GM23338 (cell line): ENCODE results near the gene ENTPD3. TPM values are rescaled to one million over a fixed set of nuclear protein-coding genes. Genes with fewer than 3 reads are reported as not detected.

Experiments used
- ATAC-seq: fragments of 200-7000 bp; cut with Tn5 transposase; 3 replicates; pipeline ENCODE4 v1.9.1; 2020
- DNase-seq: peaks from one replicate; pipeline ENCODE4 v3.0.0-alpha.2; 2015; ENCODE audit warnings: low spot score
- H2AFZ ChIP-seq: fragments of 200-600 bp; sonication (generic); 2 replicates; pipeline ENCODE4 v1.8.0; 2016; ENCODE audit warnings: antibody characterized with exemption, mild to moderate bottlenecking, moderate library complexity
- H3F3A ChIP-seq: fragments of 200-600 bp; sonication (generic); replicated peaks from 2 replicates; pipeline ENCODE4 v1.8.0; 2017; ENCODE audit warnings: antibody characterized with exemption, mixed run types, low read depth
- H3K27ac ChIP-seq: fragments of 200-600 bp; sonication (generic); 2 replicates; pipeline ENCODE4 v1.6.1; 2016; ENCODE audit warnings: low read depth
- H3K27me3 ChIP-seq: fragments of 200-600 bp; sonication (generic); 2 replicates; pipeline ENCODE4 v1.8.0; 2016; ENCODE audit warnings: mild to moderate bottlenecking, mixed run types, moderate library complexity; ENCODE audit not compliant: insufficient read depth
- H3K36me3 ChIP-seq: fragments of 200-600 bp; sonication (generic); 2 replicates; pipeline ENCODE4 v1.8.0; 2016; ENCODE audit warnings: mild to moderate bottlenecking; ENCODE audit not compliant: insufficient read depth
- H3K4me1 ChIP-seq: fragments of 200-600 bp; sonication (generic); 2 replicates; pipeline ENCODE4 v1.8.0; 2016; ENCODE audit warnings: mild to moderate bottlenecking, moderate library complexity; ENCODE audit not compliant: insufficient read depth
- H3K4me2 ChIP-seq: fragments of 200-600 bp; sonication (generic); 2 replicates; pipeline ENCODE4 v1.7.1; 2017; ENCODE audit warnings: mixed run types
- H3K4me3 ChIP-seq: fragments of 200-600 bp; sonication (generic); 2 replicates; pipeline ENCODE4 v1.6.1; 2016; ENCODE audit warnings: mixed run types
- H3K79me2 ChIP-seq: fragments of 200-600 bp; sonication (generic); replicated peaks from 2 replicates; pipeline ENCODE4 v1.8.0; 2017; ENCODE audit warnings: mild to moderate bottlenecking; ENCODE audit not compliant: insufficient read depth
- H3K9me2 ChIP-seq: fragments of 200-600 bp; sonication (generic); 2 replicates; pipeline ENCODE4 v1.8.0; 2017; ENCODE audit not compliant: insufficient read depth
- H4K20me1 ChIP-seq: fragments of 200-600 bp; sonication (generic); replicated peaks from 2 replicates; pipeline ENCODE4 v1.8.0; 2017; ENCODE audit warnings: mild to moderate bottlenecking; ENCODE audit not compliant: insufficient read depth
- H3K27ac Mint-ChIP-seq: 2 replicates; pipeline ENCODE4 v1.8.0; 2020; ENCODE audit warnings: inconsistent platforms, mild to moderate bottlenecking, moderate library complexity, mixed read lengths
- H3K27me3 Mint-ChIP-seq: 3 replicates; pipeline ENCODE4 v1.8.0; 2022; ENCODE audit warnings: low read depth, mild to moderate bottlenecking, moderate library complexity, mixed read lengths, inconsistent platforms; ENCODE audit not compliant: insufficient read depth, poor library complexity
- H3K36me3 Mint-ChIP-seq: 3 replicates; pipeline ENCODE4 v1.8.0; 2021; ENCODE audit warnings: low read depth, mild to moderate bottlenecking, inconsistent platforms, moderate library complexity, mixed read lengths
- H3K4me1 Mint-ChIP-seq: 3 replicates; pipeline ENCODE4 v1.8.0; 2020; ENCODE audit warnings: mild to moderate bottlenecking, inconsistent platforms, mixed read lengths
- H3K4me3 Mint-ChIP-seq: 3 replicates; pipeline ENCODE4 v1.8.0; 2021; ENCODE audit warnings: moderate library complexity, mild to moderate bottlenecking, inconsistent platforms, mixed read lengths
- H3K9me3 Mint-ChIP-seq: 3 replicates; pipeline ENCODE4 v1.8.0; 2020; ENCODE audit warnings: moderate library complexity, mild to moderate bottlenecking, inconsistent platforms, mixed read lengths
- CREB1 ChIP-seq: fragments of 250-450 bp; sonication (Bioruptor Pico); IDR thresholded peaks from 2 replicates; pipeline ENCODE4 v1.5.0; 2020; ENCODE audit warnings: low read depth, mild to moderate bottlenecking, moderate library complexity
- EZH2 ChIP-seq: fragments of 200-600 bp; sonication (generic); IDR thresholded peaks from one replicate; pipeline ENCODE4 v1.8.0; 2017; ENCODE audit warnings: antibody characterized with exemption, mild to moderate bottlenecking, low read depth; ENCODE audit not compliant: unreplicated experiment
- EZH2phosphoT487 ChIP-seq: fragments of 200-600 bp; sonication (generic); IDR thresholded peaks from one replicate; pipeline ENCODE4 v1.8.1; 2018; ENCODE audit warnings: antibody characterized with exemption; ENCODE audit not compliant: unreplicated experiment
- JUNB ChIP-seq: IDR thresholded peaks from one replicate; pipeline ENCODE4 v1.6.1; 2016; ENCODE audit warnings: antibody characterized with exemption; ENCODE audit not compliant: unreplicated experiment
- NANOG ChIP-seq: IDR thresholded peaks from 2 replicates; pipeline ENCODE4 v1.6.1; 2016; ENCODE audit warnings: antibody characterized with exemption, borderline replicate concordance
- POLR2AphosphoS5 ChIP-seq: IDR thresholded peaks from 2 replicates; pipeline ENCODE4 v1.6.1; 2016; ENCODE audit warnings: antibody characterized with exemption, low read depth
- STAT1 ChIP-seq: IDR thresholded peaks from one replicate; pipeline ENCODE4 v1.6.1; 2016; ENCODE audit warnings: antibody characterized with exemption; ENCODE audit not compliant: unreplicated experiment
- ZNF114 ChIP-seq: fragments of 250-450 bp; sonication (Bioruptor Pico); IDR thresholded peaks from 2 replicates; pipeline ENCODE4 v1.5.0; 2020; ENCODE audit warnings: mild to moderate bottlenecking, moderate library complexity
- ZNF331 ChIP-seq: fragments of 250-450 bp; sonication (Bioruptor Pico); IDR thresholded peaks from 2 replicates; pipeline ENCODE4 v1.5.0; 2020; ENCODE audit warnings: low read depth, mild to moderate bottlenecking, moderate library complexity
- polyA plus RNA-seq: library from polyadenylated mRNA; unstranded; fragments of >200 nt; fragmentation: Nextera tagmentation; extraction: Ambion mirVana; gene quantifications from 2 replicates; pipeline ENCODE4 v1.2.1, GENCODE V29; 2016
- total RNA-seq: library from RNA; depleted of rRNA; stranded (reverse); fragments of >200 nt; shearing (Covaris generic); gene quantifications from 2 replicates; pipeline ENCODE4 v1.2.3, GENCODE V29; 2014
- TF ChIP-seq, protein P1 (sequence below): IDR thresholded peaks from 2 replicates; pipeline ENCODE4 v1.6.1; 2016; ENCODE audit warnings: antibody characterized with exemption
- TF ChIP-seq, protein P2 (sequence below): fragments of 250-450 bp; sonication (Bioruptor Pico); IDR thresholded peaks from 2 replicates; pipeline ENCODE4 v1.5.0; 2020; ENCODE audit warnings: mild to moderate bottlenecking, moderate library complexity
- TF ChIP-seq, protein P3 (sequence below), 2 experiments: fragments of 200-600 bp in 1 of 2; sonication (generic) in 1 of 2; conservative IDR thresholded peaks; 2 replicates each; pipeline versions ENCODE4 v1.5.1 to v1.6.1; 2016 to 2017; ENCODE audit warnings: antibody characterized with exemption in 2 of 2, low read depth in 2 of 2, mild to moderate bottlenecking in 2 of 2, moderate library complexity in 1 of 2

ENTPD3 gene
- total and polyA plus RNA-seq, 2 experiments from 2014 or later = 0.32 to 0.63 TPM

DNA sequence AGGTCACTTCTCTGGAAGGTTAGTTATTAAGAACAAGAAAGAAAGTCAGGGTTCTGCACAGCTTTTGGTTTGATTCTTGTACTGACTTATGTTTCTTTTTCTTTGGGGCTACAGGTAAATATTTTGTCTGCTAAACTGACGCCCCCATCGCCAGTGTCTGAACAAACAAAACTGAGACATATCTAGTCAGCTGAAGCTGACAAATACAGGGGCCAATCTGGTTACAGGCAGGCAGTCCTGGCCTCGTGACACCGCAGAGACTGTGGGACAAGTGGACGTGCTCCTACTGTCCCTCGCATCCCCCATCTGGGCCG is 65.5 kb downstream of the ENTPD3 start (continued):
- TF ChIP-seq EZH2phosphoT487 = no peak
- TF ChIP-seq, protein P1, sequence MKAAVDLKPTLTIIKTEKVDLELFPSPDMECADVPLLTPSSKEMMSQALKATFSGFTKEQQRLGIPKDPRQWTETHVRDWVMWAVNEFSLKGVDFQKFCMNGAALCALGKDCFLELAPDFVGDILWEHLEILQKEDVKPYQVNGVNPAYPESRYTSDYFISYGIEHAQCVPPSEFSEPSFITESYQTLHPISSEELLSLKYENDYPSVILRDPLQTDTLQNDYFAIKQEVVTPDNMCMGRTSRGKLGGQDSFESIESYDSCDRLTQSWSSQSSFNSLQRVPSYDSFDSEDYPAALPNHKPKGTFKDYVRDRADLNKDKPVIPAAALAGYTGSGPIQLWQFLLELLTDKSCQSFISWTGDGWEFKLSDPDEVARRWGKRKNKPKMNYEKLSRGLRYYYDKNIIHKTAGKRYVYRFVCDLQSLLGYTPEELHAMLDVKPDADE = no peak

DNA sequence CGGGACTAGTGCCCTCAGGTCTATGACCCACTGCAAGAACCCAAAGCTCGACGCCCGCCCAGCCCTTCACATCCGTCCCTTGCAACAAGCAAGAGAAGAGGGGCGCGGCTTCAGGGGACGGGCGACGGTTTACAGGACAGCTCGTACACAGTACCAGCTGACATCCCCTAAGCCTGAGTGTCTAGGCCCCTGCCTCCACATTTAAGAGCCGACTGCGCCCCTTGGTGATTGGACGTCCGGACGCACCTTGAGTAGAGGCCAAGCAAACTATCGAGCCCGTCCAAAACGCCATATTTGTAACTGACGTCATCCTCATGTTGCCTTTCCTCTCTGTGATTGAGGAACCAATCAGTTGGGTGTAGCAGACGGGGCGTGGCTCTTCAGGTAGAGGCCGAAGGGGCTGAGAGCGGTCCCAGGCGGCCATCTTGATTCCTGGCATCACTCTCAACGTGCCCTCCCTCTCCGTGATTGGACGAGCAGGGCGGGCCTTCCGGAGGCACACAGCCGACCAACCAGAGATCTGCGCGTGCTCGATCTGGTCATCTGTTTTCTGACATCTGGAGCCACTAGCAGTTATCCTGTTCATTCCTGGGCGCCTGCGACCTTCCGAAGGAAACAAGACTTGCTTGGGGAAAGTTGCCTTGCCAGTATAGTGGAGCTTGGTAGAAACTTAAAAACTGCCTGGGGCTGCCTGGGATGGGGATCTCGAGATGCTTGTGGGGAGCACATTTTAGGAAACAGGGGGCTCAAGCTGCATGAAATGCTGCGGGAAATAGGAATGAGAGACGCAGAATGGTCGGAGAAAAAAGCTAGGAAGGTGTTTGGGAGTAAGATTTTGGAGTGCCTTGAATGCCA is 66.1 kb downstream of the ENTPD3 start:
- TF ChIP-seq, protein P2, sequence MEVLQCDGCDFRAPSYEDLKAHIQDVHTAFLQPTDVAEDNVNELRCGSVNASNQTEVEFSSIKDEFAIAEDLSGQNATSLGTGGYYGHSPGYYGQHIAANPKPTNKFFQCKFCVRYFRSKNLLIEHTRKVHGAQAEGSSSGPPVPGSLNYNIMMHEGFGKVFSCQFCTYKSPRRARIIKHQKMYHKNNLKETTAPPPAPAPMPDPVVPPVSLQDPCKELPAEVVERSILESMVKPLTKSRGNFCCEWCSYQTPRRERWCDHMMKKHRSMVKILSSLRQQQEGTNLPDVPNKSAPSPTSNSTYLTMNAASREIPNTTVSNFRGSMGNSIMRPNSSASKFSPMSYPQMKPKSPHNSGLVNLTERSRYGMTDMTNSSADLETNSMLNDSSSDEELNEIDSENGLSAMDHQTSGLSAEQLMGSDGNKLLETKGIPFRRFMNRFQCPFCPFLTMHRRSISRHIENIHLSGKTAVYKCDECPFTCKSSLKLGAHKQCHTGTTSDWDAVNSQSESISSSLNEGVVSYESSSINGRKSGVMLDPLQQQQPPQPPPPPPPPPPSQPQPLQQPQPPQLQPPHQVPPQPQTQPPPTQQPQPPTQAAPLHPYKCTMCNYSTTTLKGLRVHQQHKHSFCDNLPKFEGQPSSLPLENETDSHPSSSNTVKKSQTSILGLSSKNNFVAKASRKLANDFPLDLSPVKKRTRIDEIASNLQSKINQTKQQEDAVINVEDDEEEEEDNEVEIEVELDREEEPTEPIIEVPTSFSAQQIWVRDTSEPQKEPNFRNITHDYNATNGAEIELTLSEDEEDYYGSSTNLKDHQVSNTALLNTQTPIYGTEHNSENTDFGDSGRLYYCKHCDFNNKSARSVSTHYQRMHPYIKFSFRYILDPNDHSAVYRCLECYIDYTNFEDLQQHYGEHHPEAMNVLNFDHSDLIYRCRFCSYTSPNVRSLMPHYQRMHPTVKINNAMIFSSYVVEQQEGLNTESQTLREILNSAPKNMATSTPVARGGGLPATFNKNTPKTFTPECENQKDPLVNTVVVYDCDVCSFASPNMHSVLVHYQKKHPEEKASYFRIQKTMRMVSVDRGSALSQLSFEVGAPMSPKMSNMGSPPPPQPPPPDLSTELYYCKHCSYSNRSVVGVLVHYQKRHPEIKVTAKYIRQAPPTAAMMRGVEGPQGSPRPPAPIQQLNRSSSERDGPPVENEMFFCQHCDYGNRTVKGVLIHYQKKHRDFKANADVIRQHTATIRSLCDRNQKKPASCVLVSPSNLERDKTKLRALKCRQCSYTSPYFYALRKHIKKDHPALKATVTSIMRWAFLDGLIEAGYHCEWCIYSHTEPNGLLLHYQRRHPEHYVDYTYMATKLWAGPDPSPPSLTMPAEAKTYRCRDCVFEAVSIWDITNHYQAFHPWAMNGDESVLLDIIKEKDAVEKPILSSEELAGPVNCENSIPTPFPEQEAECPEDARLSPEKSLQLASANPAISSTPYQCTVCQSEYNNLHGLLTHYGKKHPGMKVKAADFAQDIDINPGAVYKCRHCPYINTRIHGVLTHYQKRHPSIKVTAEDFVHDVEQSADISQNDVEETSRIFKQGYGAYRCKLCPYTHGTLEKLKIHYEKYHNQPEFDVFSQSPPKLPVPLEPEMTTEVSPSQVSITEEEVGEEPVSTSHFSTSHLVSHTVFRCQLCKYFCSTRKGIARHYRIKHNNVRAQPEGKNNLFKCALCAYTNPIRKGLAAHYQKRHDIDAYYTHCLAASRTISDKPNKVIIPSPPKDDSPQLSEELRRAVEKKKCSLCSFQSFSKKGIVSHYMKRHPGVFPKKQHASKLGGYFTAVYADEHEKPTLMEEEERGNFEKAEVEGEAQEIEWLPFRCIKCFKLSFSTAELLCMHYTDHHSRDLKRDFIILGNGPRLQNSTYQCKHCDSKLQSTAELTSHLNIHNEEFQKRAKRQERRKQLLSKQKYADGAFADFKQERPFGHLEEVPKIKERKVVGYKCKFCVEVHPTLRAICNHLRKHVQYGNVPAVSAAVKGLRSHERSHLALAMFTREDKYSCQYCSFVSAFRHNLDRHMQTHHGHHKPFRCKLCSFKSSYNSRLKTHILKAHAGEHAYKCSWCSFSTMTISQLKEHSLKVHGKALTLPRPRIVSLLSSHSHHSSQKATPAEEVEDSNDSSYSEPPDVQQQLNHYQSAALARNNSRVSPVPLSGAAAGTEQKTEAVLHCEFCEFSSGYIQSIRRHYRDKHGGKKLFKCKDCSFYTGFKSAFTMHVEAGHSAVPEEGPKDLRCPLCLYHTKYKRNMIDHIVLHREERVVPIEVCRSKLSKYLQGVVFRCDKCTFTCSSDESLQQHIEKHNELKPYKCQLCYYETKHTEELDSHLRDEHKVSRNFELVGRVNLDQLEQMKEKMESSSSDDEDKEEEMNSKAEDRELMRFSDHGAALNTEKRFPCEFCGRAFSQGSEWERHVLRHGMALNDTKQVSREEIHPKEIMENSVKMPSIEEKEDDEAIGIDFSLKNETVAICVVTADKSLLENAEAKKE (CRISPR knock-in tag) = no peak
- TF ChIP-seq POLR2AphosphoS5 (peak; percentile 91), CREB1 (peak; percentile 94), EZH2phosphoT487 (no peak), EZH2 (no peak), JUNB (no peak), NANOG (no peak), ZNF331 (CRISPR knock-in tag) (no peak), ZNF114 (CRISPR knock-in tag) (no peak), STAT1 (no peak)
- TF ChIP-seq, protein P3, sequence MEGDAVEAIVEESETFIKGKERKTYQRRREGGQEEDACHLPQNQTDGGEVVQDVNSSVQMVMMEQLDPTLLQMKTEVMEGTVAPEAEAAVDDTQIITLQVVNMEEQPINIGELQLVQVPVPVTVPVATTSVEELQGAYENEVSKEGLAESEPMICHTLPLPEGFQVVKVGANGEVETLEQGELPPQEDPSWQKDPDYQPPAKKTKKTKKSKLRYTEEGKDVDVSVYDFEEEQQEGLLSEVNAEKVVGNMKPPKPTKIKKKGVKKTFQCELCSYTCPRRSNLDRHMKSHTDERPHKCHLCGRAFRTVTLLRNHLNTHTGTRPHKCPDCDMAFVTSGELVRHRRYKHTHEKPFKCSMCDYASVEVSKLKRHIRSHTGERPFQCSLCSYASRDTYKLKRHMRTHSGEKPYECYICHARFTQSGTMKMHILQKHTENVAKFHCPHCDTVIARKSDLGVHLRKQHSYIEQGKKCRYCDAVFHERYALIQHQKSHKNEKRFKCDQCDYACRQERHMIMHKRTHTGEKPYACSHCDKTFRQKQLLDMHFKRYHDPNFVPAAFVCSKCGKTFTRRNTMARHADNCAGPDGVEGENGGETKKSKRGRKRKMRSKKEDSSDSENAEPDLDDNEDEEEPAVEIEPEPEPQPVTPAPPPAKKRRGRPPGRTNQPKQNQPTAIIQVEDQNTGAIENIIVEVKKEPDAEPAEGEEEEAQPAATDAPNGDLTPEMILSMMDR (conservative IDR thresholded peaks at IDR 0.05; ENCODE audit: low read depth in 2 of 2) = peak in 1 of 2 experiments; percentile 49; a peak in 2 of 4 replicates
- TF ChIP-seq, protein P1 = peak; percentile 78
- peak overlapping the region; percentile 98 for H3K27ac Mint-ChIP-seq
- H3K36me3 Mint-ChIP-seq = peaks cover 14% of the 10 kb centered on the region
- peak overlapping the region; percentile 80 for H3K4me2 ChIP-seq
- peaks cover 5% of the 10 kb centered on the region; the same call in 1 of the 2 replicates for H4K20me1 ChIP-seq
- peak overlapping the region; percentile 30 for H2AFZ ChIP-seq
- H3K4me3 Mint-ChIP-seq = peak overlapping the region; percentile 90
- DNase-seq (peak; percentile 100), ATAC-seq (peak; percentile 94)
- H3K27me3 ChIP-seq = no peaks in the 10 kb centered on the region
- peak overlapping the region; percentile 81 for H3K27ac ChIP-seq
- peaks cover 3% of the 10 kb centered on the region for H3K36me3 ChIP-seq
- H3K4me1 Mint-ChIP-seq = peaks cover 12% of the 10 kb centered on the region
- peaks cover 3% of the 10 kb centered on the region for H3K27me3 Mint-ChIP-seq
- peak overlapping the region; percentile 59 for H3K4me3 ChIP-seq
- H3K9me2 ChIP-seq = no peaks in the 10 kb centered on the region
- no peaks in the 10 kb centered on the region for H3K9me3 Mint-ChIP-seq
- H3F3A ChIP-seq = peaks cover 4% of the 10 kb centered on the region
- H3K4me1 ChIP-seq = peaks cover 3% of the 10 kb centered on the region; the same call in 1 of the 2 replicates
- peaks cover 9% of the 10 kb centered on the region for H3K79me2 ChIP-seq
